HT1080 (cell line): ENCODE results near the gene CTSK. TPM values are rescaled to one million over a fixed set of nuclear protein-coding genes. Genes with fewer than 3 reads are reported as not detected.
"Not testable (repeated sequence)": the region's sequence is repeated elsewhere in the genome, so short reads cannot be mapped to it uniquely, and the experiment has no call there.

Experiments
- DNase-seq: peaks from one replicate; pipeline ENCODE4 v3.0.0-alpha.2; 2015; ENCODE audit warnings: low read depth
- polyA plus RNA-seq, 2 experiments: library from polyadenylated mRNA; depleted of rRNA; stranded (reverse); fragments of >200 nt; gene quantifications; 2 replicates each; pipeline ENCODE4 v1.2.3, GENCODE V29; 2015
- total RNA-seq: library from RNA; depleted of rRNA; stranded (reverse); fragments of >200 nt; shearing (Covaris generic); gene quantifications from 2 replicates; pipeline ENCODE4 v1.2.3, GENCODE V29; 2014; rRNA removed

The CTSK gene
- 0.56 and 0.77 TPM in 2 replicates for total RNA-seq
- 0.14 and 0.32 TPM in 2 replicates for polyA plus RNA-seq (2015; cell fraction: cytosol; rRNA removed)
- polyA plus RNA-seq (2015; cell fraction: nucleus; rRNA removed), result 3.6 and 4.8 TPM in 2 replicates

GRCh38 chr1:150808121-150808520 lies at the start of gene CTSK:
TSS of gene CTSK (minus strand) at chr1:150808260. CDS start at chr1:150806805, 1,455 bp downstream.
- DNase-seq, result no peak

- not testable (repeated sequence) for DNase-seq
Observed at GRCh38 chr1:150852734-150853133, 44.7 kb upstream of the CTSK start.

DNA sequence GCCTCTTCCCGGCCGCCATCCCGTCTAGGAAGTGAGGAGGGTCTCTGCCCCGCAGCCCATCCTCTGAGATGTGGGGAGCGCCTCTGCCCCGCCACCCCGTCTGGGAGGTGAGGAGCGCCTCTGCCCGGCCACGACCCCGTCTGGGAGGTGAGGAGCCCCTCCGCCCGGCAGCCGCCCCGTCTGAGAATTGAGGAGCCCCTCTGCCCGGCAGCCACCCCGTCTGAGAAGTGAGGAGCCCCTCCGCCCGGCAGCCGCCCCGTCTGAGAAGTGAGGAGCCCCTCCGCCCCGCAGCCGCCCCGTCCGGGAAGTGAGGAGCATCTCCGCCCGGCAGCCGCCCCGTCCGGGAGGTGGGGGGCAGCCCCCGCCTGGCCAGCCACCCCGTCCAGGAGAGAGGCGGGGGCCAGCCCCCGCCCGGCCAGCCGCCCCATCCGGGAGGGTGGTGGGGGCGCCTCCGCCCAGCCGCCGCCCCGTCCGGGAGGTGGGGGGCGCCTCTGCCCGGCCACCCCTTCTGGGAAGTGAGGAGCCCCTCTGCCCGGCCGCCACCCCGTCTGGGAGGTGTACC lies 42.8 kb upstream of the CTSK start:
- not testable (repeated sequence) for DNase-seq

DNA sequence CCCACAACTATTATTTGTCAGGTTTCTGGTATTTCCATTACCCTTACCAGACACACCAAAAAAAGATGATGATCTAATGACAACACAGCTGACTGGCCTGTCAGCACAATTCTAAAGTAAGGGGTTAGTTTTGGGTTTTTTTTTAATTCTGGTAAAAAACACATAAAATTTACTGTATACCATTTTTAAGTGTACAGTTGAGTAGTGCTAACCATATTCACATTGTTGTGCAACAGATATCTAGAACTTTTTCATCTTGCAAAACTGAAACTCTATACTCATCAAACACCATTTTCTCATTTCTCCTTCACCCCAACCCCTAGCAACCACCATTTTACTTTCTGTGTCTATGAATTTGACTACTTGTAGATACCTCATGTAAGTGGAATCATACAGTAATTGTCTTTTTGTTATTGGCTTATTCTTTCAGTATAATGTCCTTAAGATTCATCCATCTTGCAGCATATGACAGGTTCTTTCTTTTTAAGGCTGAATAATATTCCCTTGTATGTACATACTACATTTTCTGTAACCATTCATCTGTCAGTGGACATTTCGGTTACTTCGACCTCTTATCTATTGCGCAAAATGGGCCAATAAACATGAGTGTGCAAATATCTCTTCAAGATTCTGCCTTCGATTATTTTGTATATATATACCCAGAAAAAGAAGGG lies 38.5 kb upstream of the CTSK start:
- no peak for DNase-seq

DNA sequence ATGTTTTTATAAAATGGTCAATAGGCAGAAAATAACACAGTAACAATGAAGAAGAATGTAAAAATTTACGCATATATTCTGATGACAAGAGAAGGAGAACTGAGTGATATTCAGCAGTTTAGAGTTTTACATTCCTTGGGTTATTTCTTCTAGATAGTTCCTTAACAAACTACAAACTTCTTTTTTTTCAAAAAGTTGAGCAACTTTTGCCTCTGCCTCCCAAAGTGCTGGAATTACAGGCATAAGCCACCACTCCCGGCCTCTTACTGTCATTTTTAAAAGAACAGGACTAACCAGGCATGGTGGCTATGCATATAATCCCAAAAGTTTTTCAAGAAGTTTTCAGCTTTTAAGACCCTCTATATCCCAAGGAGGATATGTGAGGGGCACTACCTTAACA lies 35.4 kb upstream of the CTSK start:
- no peak for DNase-seq

DNA sequence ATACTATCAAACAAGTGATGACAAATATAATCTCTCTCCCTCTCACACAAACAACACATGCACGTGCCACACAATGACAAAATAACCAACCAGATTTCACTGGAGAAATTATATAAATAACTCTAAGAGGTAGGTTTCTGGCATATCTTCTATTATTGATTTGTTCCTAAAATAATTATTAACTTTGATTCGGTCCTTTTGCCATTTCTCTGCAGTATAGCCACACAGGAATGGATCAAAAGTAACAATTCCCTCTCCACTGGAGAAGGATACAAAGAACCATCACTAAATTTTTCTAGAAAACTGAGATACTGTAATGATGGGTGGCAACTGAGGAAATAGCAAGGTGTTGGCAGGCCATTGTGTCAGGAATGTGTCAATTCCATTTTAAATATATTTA lies 34.9 kb upstream of the CTSK start:
- DNase-seq, result no peak

DNA sequence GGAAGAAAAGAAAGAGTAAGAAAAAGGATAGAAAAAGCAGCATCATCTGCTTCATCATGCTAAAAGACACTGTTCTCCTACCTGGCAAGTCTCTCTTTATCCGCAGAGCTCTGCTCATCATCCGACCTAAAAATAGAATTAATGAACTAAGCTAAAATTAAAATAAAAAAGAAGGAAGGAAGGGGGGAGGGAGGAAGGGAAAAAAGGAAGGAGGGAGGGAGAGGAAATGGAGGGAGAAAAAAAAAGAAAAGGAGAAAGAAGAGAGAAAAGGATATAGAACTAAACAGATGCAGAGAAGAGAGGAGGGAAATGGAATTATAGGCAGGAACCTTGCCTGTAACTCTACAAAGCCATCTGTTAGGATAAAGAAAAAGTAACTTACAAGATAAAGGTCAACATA lies 34.3 kb upstream of the CTSK start:
- no peak for DNase-seq

- DNase-seq, result no peak
Observed at GRCh38 chr1:150841626-150842025, 33.6 kb upstream of the CTSK start.

GRCh38 chr1:150840850-150841249 lies 32.8 kb upstream of the CTSK start:
- not testable (repeated sequence) for DNase-seq

DNA sequence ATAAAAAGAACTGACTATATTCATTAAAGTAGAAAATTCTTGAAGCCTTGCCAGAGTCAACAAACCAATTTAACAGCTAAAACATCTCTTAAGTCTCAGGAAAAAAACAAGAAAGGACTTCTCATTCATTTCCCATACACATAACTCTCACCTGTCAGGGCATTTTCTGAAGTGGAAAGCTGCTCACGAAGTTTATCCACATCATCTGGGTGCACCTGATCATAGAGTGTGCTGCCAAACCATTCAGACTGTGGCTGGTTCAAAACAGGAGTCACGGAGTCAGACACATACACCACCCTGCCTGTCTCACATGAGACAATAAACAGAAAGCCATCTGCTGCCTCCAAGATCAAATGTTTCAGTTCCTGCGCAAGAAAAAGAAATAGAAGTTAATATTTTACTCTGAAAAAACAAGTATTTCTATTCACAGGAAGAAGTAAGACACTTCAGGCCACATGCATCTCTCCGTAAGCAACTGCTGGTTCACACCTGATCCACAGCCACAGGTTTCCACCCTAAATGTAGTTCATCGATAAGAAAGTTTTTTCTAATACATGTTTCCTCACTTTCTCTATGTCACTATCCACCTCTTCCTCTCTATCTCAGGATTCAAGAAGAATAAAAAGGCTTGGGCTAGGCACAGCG lies 28.2 kb upstream of the CTSK start:
- DNase-seq, result no peak

GRCh38 chr1:150833961-150834360 lies 25.9 kb upstream of the CTSK start:
- DNase-seq, result not testable (repeated sequence)

- DNase-seq, result no peak
Observed at GRCh38 chr1:150832597-150832996, 24.5 kb upstream of the CTSK start.

- no peak for DNase-seq
Observed at GRCh38 chr1:150829751-150830150, 21.7 kb upstream of the CTSK start.

GRCh38 chr1:150826299-150826698 lies 18.2 kb upstream of the CTSK start:
- DNase-seq, result no peak

DNA sequence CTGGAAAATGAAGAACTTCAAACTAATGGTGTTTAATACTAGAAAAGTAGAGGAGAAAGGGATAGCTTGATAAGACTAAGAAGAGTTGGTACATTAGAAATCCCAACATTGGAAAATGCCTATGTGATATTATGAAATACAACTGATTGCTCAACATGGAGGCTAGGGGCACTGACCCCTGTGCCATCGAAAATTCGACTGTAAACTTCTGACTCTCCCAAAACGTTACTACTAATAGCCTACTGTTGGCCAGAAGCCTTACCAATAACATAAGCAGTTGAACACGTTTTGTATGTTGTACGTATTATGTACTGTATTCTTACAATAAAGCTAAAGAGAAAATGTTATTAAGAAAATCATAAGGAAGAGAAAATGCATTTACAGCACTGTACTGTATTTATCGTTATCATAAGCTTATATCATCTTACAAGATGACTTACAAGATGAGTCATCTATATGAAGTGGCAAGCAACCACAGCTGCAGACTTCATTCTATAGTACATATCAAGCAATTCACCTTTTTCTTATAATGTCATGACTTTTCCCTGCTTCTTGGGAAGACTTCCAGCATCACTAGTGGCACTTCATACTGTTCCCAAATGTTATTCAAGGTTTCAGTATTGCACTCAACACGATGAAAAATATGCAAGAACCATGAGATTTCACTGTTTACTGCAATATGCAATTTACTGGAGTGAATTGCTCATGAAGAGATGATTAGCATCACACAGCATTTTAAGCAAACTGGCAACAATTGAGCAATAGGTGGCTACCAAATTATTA lies 12.9 kb upstream of the CTSK start:
- DNase-seq, result peak; percentile 37

DNA sequence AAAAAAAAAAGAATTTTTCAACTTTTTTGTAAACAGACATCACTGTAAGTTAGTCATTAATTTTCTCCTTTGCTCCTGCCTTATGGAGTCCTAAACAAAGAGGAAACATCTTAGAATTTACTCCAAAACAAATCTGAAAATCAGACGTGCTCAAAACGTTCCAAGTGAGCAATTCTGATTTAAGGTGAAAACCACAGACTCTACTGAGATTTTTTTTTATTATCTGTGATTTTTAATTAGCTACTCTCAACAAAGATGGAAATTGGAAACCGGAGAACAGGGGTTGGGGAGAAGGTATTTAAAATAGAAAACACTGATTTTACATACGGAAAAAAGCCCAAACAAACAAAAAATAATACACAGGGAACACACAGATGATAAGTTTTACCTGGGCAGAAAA lies 7.8 kb upstream of the CTSK start:
- no peak for DNase-seq

- peak; percentile 64 for DNase-seq
Observed at GRCh38 chr1:150813028-150813707, 5.1 kb upstream of the CTSK start.

GRCh38 chr1:150810958-150811659 lies 3.0 kb upstream of the CTSK start:
- DNase-seq, result no peak

DNA sequence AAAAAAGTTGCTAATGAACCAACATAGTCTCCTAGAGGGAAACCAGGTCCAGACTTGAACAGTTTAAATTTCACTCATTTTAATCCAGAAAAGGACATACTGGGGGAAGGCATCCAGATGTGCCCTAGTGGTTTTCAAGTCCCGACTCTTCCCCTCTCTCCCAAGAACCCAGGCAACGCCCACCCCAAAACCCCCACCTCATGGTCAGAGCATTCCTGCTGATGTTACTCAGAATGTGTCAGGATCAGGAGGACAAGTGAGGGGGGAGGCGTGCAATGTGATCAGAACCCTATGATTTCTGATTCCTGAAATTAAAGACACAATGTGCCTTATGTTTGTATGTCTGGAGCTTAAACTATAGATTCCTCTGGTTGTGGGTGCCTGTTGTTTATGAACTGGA lies 1.6 kb upstream of the CTSK start:
- peak; percentile 52 for DNase-seq

DNA sequence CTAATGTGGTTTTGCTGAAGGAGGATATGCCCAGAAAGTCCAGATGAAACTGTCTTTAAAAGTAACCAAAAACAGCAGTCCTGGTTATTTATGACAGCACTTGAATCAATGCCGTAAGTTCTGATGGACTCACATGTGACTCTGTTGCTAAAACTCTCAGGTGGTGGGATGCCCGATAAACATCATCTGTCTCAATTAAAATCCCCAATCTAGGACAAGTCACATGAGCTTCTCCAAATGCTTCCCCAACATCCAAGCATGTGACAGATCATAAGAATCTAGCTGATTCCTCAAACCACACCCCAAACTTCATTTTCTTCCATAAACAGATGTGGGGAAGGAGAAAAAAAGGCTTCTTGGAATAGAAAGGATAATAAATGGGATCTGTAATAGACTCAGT lies 786 bp upstream of the CTSK start:
- no peak for DNase-seq
